HTERT RPE-1 (cell line): Measurements from ENCODE around the gene TMEM116.
"Not testable (repeated sequence)": the region's sequence is repeated elsewhere in the genome, so short reads cannot be mapped to it uniquely, and the experiment has no call there.

Experiments
- in situ Hi-C: fragments of 300-500 bp; cut with MboI; formaldehyde crosslinking; loops from 4 replicates; pipeline ENCODE4 v1.14.3; 2020; ENCODE audit warnings: low sequenced_read_pairs

Gene TMEM116

GRCh38 chr12:111980598-111980997 lies 32.4 kb downstream of the TMEM116 start:
- in situ Hi-C loops = no loop called here

- in situ Hi-C loops = no loop called here
These were observed 34.4 kb downstream of the TMEM116 start for GRCh38 chr12:111978545-111978944.

GRCh38 chr12:111976860-111977259 lies 36.1 kb downstream of the TMEM116 start:
- in situ Hi-C loops = no loop called here

- in situ Hi-C loops = no loop called here
These were observed 36.7 kb downstream of the TMEM116 start for GRCh38 chr12:111976291-111976690.

GRCh38 chr12:111975161-111975931 lies 37.6 kb downstream of the TMEM116 start:
- in situ Hi-C loops = no loop called here

- in situ Hi-C loops = no loop called here
These were observed 41.2 kb downstream of the TMEM116 start for GRCh38 chr12:111971800-111972199.

- in situ Hi-C loops = no loop called here
These were observed 48.0 kb downstream of the TMEM116 start for GRCh38 chr12:111964935-111965334.

GRCh38 chr12:111959518-111959917 lies 53.4 kb downstream of the TMEM116 start:
- in situ Hi-C loops = not testable (repeated sequence)

GRCh38 chr12:111957224-111957623 lies 55.7 kb downstream of the TMEM116 start:
- in situ Hi-C loops = not testable (repeated sequence)

GRCh38 chr12:111954969-111955368 lies 58.0 kb downstream of the TMEM116 start:
- in situ Hi-C loops = no loop called here

GRCh38 chr12:111953455-111953854 lies 59.5 kb downstream of the TMEM116 start:
- in situ Hi-C loops = no loop called here

- in situ Hi-C loops = not testable (repeated sequence)
These were observed 60.7 kb downstream of the TMEM116 start for GRCh38 chr12:111952084-111952787.

GRCh38 chr12:111950961-111951676 lies 61.8 kb downstream of the TMEM116 start:
- in situ Hi-C loops = not testable (repeated sequence)

GRCh38 chr12:111943929-111944328 lies 69.0 kb downstream of the TMEM116 start:
- in situ Hi-C loops = no loop called here

- in situ Hi-C loops = no loop called here
These were observed 70.4 kb downstream of the TMEM116 start for GRCh38 chr12:111942557-111942956.

- in situ Hi-C loops = no loop called here
These were observed 75.5 kb downstream of the TMEM116 start for GRCh38 chr12:111937429-111937828.

GRCh38 chr12:111936869-111937268 lies 76.1 kb downstream of the TMEM116 start:
- in situ Hi-C loops = no loop called here

GRCh38 chr12:111932241-111932640 lies 80.7 kb downstream of the TMEM116 start:
- in situ Hi-C loops = no loop called here

GRCh38 chr12:111927346-111927745 lies 85.6 kb downstream of the TMEM116 start:
- in situ Hi-C loops = no loop called here

GRCh38 chr12:111926631-111927030 lies 86.3 kb downstream of the TMEM116 start:
- in situ Hi-C loops = no loop called here

GRCh38 chr12:111925171-111925570 lies 87.8 kb downstream of the TMEM116 start:
- in situ Hi-C loops = no loop called here

GRCh38 chr12:111907740-111908139 lies 105.2 kb downstream of the TMEM116 start:
- in situ Hi-C loops = no loop called here
